Erythroblast (primary cell): ENCODE results near the gene SIPA1.

ENCODE experiments used
- DNase-seq, 2 experiments: peaks; one replicate each; lab custom pipeline; 2025; lab: John Stamatoyannopoulos, UW
- GATA1 ChIP-seq: IDR thresholded peaks from 2 replicates; pipeline ENCODE4 v1.6.1; 2011; ENCODE audit warnings: low read depth, mild to moderate bottlenecking, control low read depth, low read length, moderate library complexity
- POLR2A ChIP-seq: IDR thresholded peaks from 2 replicates; pipeline ENCODE4 v1.6.1; 2011; ENCODE audit warnings: mild to moderate bottlenecking, low read length

SIPA1 gene

GRCh38 chr11:65637794-65638419 is at the start of gene SIPA1:
Gene SIPA1 (plus strand): TSS chr11:65638101. CDS start chr11:65640922, 2,821 bp downstream.
- peak; percentile 85 to 91 for DNase-seq
- TF ChIP-seq GATA1 (no peak), POLR2A (peak; percentile 76)

- TF ChIP-seq GATA1 (no peak), POLR2A (no peak)
- DNase-seq = peak; percentile 83 to 86
Measured at GRCh38 chr11:65588199-65589054, 49.5 kb upstream of the SIPA1 start.

- DNase-seq = peak; percentile 71 to 79
- TF ChIP-seq GATA1 (no peak), POLR2A (no peak)
Measured at GRCh38 chr11:65589444-65590239, 48.3 kb upstream of the SIPA1 start.

- no peak for TF ChIP-seq GATA1
- TF ChIP-seq POLR2A = no peak
- DNase-seq = no peak
Measured at GRCh38 chr11:65590240-65590738, 47.6 kb upstream of the SIPA1 start.

GRCh38 chr11:65591939-65592857 is 45.7 kb upstream of the SIPA1 start:
- no peak for TF ChIP-seq POLR2A
- TF ChIP-seq GATA1 = no peak
- DNase-seq = peak in 1 of 2 experiments; percentile 65

GRCh38 chr11:65592858-65593517 is 44.9 kb upstream of the SIPA1 start:
- DNase-seq = no peak
- TF ChIP-seq POLR2A (no peak), GATA1 (no peak)

GRCh38 chr11:65593518-65594414 is 44.1 kb upstream of the SIPA1 start:
- TF ChIP-seq POLR2A (peak; percentile 36), GATA1 (no peak)
- DNase-seq = peak; percentile 64 to 71

GRCh38 chr11:65595131-65595530 is 42.8 kb upstream of the SIPA1 start:
- peak; percentile 7 for TF ChIP-seq POLR2A
- no peak for TF ChIP-seq GATA1
- DNase-seq = peak; percentile 56 to 61

GRCh38 chr11:65595543-65596281 is 42.2 kb upstream of the SIPA1 start, which contains the start of gene KCNK7:
Gene KCNK7 (minus strand): TSS chr11:65595800. CDS start chr11:65595772, 28 bp downstream.
- DNase-seq = peak in 1 of 2 experiments; percentile 53
- TF ChIP-seq GATA1 (no peak), POLR2A (no peak)

GRCh38 chr11:65596520-65596919 is 41.4 kb upstream of the SIPA1 start:
- DNase-seq = no peak
- TF ChIP-seq POLR2A (no peak), GATA1 (no peak)
